Activated CD8-positive, alpha-beta memory T cell treated with anti-CD3 and anti-CD28 coated beads for 1 hour (primary cell): ENCODE data around the gene FREM1.

Experiments used
- DNase-seq, 2 donors: peaks; one replicate each; pipeline ENCODE4 v3.0.0-alpha.2; 2020; ENCODE audit warnings: low read depth in 1 of 2; ENCODE audit errors: extremely low read depth in 1 of 2

FREM1 gene

GRCh38 chr9:14824481-14824880 lies 85.7 kb downstream of the FREM1 start:
- DNase-seq: no peak

GRCh38 chr9:14823800-14824199 lies 86.4 kb downstream of the FREM1 start:
- DNase-seq: no peak

GRCh38 chr9:14822666-14823065 lies 87.6 kb downstream of the FREM1 start:
- no peak for DNase-seq

- DNase-seq: no peak
Measured at GRCh38 chr9:14819183-14819582, 91.0 kb downstream of the FREM1 start.

GRCh38 chr9:14814249-14814628 lies 96.0 kb downstream of the FREM1 start:
- no peak for DNase-seq

- DNase-seq: no peak
Measured at GRCh38 chr9:14813336-14814248, 96.6 kb downstream of the FREM1 start.

GRCh38 chr9:14812806-14813205 lies 97.4 kb downstream of the FREM1 start:
- DNase-seq: no peak

GRCh38 chr9:14811844-14812243 lies 98.4 kb downstream of the FREM1 start:
- DNase-seq: no peak

- no peak for DNase-seq
Measured at GRCh38 chr9:14806941-14807520, 103.2 kb downstream of the FREM1 start.

- no peak for DNase-seq
Measured at GRCh38 chr9:14799030-14799429, 111.2 kb downstream of the FREM1 start.

- no peak for DNase-seq
Measured at GRCh38 chr9:14797435-14797834, 112.8 kb downstream of the FREM1 start.

- no peak for DNase-seq
Measured at GRCh38 chr9:14793389-14793788, 116.8 kb downstream of the FREM1 start.

GRCh38 chr9:14790628-14791027 lies 119.6 kb downstream of the FREM1 start:
- DNase-seq: no peak

- no peak for DNase-seq
Measured at GRCh38 chr9:14788846-14789245, 121.4 kb downstream of the FREM1 start.

GRCh38 chr9:14783358-14783757 lies 126.9 kb downstream of the FREM1 start:
- no peak for DNase-seq

GRCh38 chr9:14782286-14783051 lies 127.8 kb downstream of the FREM1 start:
- DNase-seq: no peak

- no peak for DNase-seq
Measured at GRCh38 chr9:14780693-14781092, 129.5 kb downstream of the FREM1 start.

GRCh38 chr9:14780251-14780650 lies 130.0 kb downstream of the FREM1 start:
- DNase-seq: no peak

GRCh38 chr9:14779566-14780022 lies 130.6 kb downstream of the FREM1 start:
- no peak for DNase-seq

- no peak for DNase-seq
Measured at GRCh38 chr9:14778565-14778964, 131.7 kb downstream of the FREM1 start.

GRCh38 chr9:14775917-14776316 lies 134.3 kb downstream of the FREM1 start:
- no peak for DNase-seq

GRCh38 chr9:14770592-14770991 lies 139.6 kb downstream of the FREM1 start:
- DNase-seq: no peak
